ENCODE measurements around the gene UQCRHL.

DNA sequence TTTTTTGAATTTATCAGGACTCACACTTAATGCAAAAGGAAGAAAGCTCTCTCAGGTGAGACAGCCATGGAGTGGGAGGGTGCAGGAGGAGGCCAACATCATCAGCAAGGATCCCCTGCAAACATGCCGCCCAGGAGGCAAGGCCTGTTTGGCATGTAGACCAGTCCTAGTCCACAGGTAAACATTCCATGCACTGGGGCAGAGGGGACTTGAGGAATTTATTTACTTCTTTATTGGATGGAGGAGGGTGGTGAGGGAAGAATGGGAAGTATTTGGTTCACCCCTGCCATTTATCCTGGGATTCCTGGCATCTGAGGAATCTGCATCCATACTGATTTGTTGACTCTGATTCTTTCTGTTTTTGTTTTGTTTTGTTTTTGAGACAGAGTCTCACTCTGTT lies 1.5 kb upstream of the UQCRHL start:
- TF ChIP-seq POLR2A (IDR thresholded peaks at IDR 0.05) = no peak
- TF ChIP-seq, protein P1, sequence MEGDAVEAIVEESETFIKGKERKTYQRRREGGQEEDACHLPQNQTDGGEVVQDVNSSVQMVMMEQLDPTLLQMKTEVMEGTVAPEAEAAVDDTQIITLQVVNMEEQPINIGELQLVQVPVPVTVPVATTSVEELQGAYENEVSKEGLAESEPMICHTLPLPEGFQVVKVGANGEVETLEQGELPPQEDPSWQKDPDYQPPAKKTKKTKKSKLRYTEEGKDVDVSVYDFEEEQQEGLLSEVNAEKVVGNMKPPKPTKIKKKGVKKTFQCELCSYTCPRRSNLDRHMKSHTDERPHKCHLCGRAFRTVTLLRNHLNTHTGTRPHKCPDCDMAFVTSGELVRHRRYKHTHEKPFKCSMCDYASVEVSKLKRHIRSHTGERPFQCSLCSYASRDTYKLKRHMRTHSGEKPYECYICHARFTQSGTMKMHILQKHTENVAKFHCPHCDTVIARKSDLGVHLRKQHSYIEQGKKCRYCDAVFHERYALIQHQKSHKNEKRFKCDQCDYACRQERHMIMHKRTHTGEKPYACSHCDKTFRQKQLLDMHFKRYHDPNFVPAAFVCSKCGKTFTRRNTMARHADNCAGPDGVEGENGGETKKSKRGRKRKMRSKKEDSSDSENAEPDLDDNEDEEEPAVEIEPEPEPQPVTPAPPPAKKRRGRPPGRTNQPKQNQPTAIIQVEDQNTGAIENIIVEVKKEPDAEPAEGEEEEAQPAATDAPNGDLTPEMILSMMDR (IDR thresholded peaks at IDR 0.05 in 4 of 5, conservative IDR thresholded peaks at IDR 0.05 in 1 of 5) = no peak
